Neural cell (in vitro differentiated cells): ENCODE measurements around the gene DFFA.

ENCODE experiments used
- EZH2 ChIP-seq: fragments of 200-600, 300-800 bp; shearing (Covaris generic), sonication (generic); IDR thresholded peaks from 2 replicates; pipeline ENCODE4 v1.6.1; 2014; ENCODE audit warnings: antibody characterized with exemption, low read length, borderline replicate concordance, mild to moderate bottlenecking; ENCODE audit not compliant: insufficient read depth, poor library complexity, severe bottlenecking
- TF ChIP-seq, protein P1 (sequence below): fragments of 450-650 bp; IDR thresholded peaks from 2 replicates; pipeline ENCODE4 v1.5.1; 2014; ENCODE audit warnings: antibody characterized with exemption, mild to moderate bottlenecking, moderate library complexity; ENCODE audit not compliant: poor library complexity, severe bottlenecking

DNA sequence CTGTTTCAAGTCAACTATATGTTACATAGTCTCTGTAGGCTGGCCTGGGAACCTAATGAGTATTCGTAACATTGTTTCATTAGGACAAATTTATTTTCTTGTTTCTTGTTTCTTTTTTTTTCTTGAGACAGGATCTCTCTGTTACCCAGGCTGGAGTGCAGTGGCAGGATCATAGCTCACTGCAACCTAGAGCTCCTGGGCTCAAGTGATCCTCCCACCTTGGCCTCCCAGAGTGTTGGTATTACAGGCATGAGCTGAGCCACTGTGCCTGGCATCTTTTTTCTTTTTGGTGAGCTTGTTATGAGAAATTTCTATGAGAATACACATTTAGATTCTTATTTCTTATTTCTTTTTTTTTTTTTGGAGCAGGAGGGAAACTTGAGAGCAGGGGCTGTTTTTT lies 35.3 kb downstream of the DFFA start:
- TF ChIP-seq, protein P1, sequence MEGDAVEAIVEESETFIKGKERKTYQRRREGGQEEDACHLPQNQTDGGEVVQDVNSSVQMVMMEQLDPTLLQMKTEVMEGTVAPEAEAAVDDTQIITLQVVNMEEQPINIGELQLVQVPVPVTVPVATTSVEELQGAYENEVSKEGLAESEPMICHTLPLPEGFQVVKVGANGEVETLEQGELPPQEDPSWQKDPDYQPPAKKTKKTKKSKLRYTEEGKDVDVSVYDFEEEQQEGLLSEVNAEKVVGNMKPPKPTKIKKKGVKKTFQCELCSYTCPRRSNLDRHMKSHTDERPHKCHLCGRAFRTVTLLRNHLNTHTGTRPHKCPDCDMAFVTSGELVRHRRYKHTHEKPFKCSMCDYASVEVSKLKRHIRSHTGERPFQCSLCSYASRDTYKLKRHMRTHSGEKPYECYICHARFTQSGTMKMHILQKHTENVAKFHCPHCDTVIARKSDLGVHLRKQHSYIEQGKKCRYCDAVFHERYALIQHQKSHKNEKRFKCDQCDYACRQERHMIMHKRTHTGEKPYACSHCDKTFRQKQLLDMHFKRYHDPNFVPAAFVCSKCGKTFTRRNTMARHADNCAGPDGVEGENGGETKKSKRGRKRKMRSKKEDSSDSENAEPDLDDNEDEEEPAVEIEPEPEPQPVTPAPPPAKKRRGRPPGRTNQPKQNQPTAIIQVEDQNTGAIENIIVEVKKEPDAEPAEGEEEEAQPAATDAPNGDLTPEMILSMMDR, result no peak
- no peak for TF ChIP-seq EZH2
